Measurements from ENCODE around the gene TBC1D2B.
A peak's percentile ranks its signal among the peaks of the same experiment; 100 is the strongest.

TBC1D2B gene

GRCh38 chr15:78093242-78094020 is 15.9 kb upstream of the TBC1D2B start:
- DNase-seq: no peak

GRCh38 chr15:78092261-78093041 is 14.9 kb upstream of the TBC1D2B start, which contains the start of gene SH2D7:
SH2D7 (plus strand) TSS chr15:78092561; CDS start chr15:78092585, 24 bp downstream.
- DNase-seq: no peak

- no peak for DNase-seq
These were observed 13.0 kb upstream of the TBC1D2B start for GRCh38 chr15:78090422-78091063.

GRCh38 chr15:78088773-78089080 is 11.2 kb upstream of the TBC1D2B start:
- DNase-seq: no peak

- DNase-seq: no peak
These were observed 10.7 kb upstream of the TBC1D2B start for GRCh38 chr15:78087951-78088772.

- DNase-seq: no peak
These were observed 8.4 kb upstream of the TBC1D2B start for GRCh38 chr15:78085928-78086327.

GRCh38 chr15:78084449-78084750 is 6.9 kb upstream of the TBC1D2B start:
- DNase-seq: no peak

- DNase-seq: peak in 1 of 2 experiments; percentile 9
These were observed 6.4 kb upstream of the TBC1D2B start for GRCh38 chr15:78083687-78084448.

- DNase-seq: no peak
These were observed 5.7 kb upstream of the TBC1D2B start for GRCh38 chr15:78083186-78083585.

- DNase-seq: no peak
These were observed 5.2 kb upstream of the TBC1D2B start for GRCh38 chr15:78082743-78083110.

GRCh38 chr15:78082106-78082742 is 4.7 kb upstream of the TBC1D2B start:
- no peak for DNase-seq

- no peak for DNase-seq
These were observed 2.6 kb upstream of the TBC1D2B start for GRCh38 chr15:78080088-78080460.

GRCh38 chr15:78079298-78080087 is 2.0 kb upstream of the TBC1D2B start:
- no peak for DNase-seq

GRCh38 chr15:78077871-78078210 is 330 bp upstream of the TBC1D2B start:
- no peak for DNase-seq

GRCh38 chr15:78076231-78077052 is 1.1 kb downstream of the TBC1D2B start:
- no peak for DNase-seq

- peak in 1 of 2 experiments; percentile 41 for DNase-seq
These were observed 1.9 kb downstream of the TBC1D2B start for GRCh38 chr15:78075490-78076230.

- no peak for DNase-seq
These were observed 4.3 kb downstream of the TBC1D2B start for GRCh38 chr15:78073046-78073787.

- no peak for DNase-seq
These were observed 5.2 kb downstream of the TBC1D2B start for GRCh38 chr15:78072080-78072892.

Measured in NCI-H446 (cell line).